Measurements from ENCODE around the gene NPDC1. TPM values are rescaled to one million over a fixed set of nuclear protein-coding genes. Genes with fewer than 3 reads are reported as not detected.

The NPDC1 gene
- polyA plus RNA-seq, 2 of the 4 experiments (the other 2 are of a cell fraction): 12.7 to 40.6 TPM

GRCh38 chr9:137087409-137087925 is 41.5 kb upstream of the NPDC1 start:
- H3K4me2 ChIP-seq: peak overlapping the region; percentile 99
- DNase-seq (ENCODE audit: low read depth in 1 of 2, low spot score in 1 of 2) (no peak), ATAC-seq (no peak), FAIRE-seq (no peak)
- TF ChIP-seq CTCF (IDR thresholded peaks at IDR 0.05): no peak
- TF ChIP-seq NFE2L2 (conservative IDR thresholded peaks at IDR 0.05; ENCODE audit: low read length): no peak
- TF ChIP-seq ZC3H11A (IDR thresholded peaks at IDR 0.05): no peak
- TF ChIP-seq REST (IDR thresholded peaks at IDR 0.05): no peak
- TF ChIP-seq TFCP2L1 (CRISPR knock-in tag; IDR thresholded peaks at IDR 0.05): no peak
- no peak for TF ChIP-seq HOXB5 (CRISPR knock-in tag; IDR thresholded peaks at IDR 0.05)
- TF ChIP-seq HOXB13 (CRISPR knock-in tag; IDR thresholded peaks at IDR 0.05; ENCODE audit: low read depth): no peak
- no peak for TF ChIP-seq NPAS2 (CRISPR knock-in tag; IDR thresholded peaks at IDR 0.05; ENCODE audit: borderline replicate concordance)
- WGBS (ENCODE audit: missing lambda C conversion rate): 58% methylated on average over 13 of the region's 22 CpGs
- ChIA-PET CTCF (interaction anchor here (1.0 to 24.0 kb wide), 16 partner anchors 9 to 150 kb away, joined by 3 to 321 read pairs (median 7); partner anchors contain the start of genes NPDC1, RNF224, SAPCD2 and UAP1L1), POLR2A (interaction anchor here (0.6 to 2.5 kb wide), 13 partner anchors 10 to 153 kb away, joined by 3 to 19 read pairs (median 4); partner anchors contain the start of genes DPP7, SAPCD2, TPRN and TUBB4B)
- no peaks in the 10 kb centered on the region for H3K9me3 ChIP-seq
- peak overlapping the region; percentile 89 to 92 for H3K27ac ChIP-seq
- peak overlapping the region; percentile 82 for H3K4me3 ChIP-seq
- peaks cover 41% of the 10 kb centered on the region for H3K4me1 ChIP-seq

- CTCF ChIA-PET: interaction anchor here (0.8 to 24.0 kb wide), 18 partner anchors 10 to 298 kb away, joined by 3 to 321 read pairs (median 6); partner anchors contain the start of genes FUT7, NPDC1, RNF224 and SAPCD2
- H3K27ac ChIP-seq: peak within 1 kb of the TSS; percentile 95 to 100
- peak; percentile 77 for FAIRE-seq
- POLR2A ChIA-PET: interaction anchor here (0.6 to 2.5 kb wide), 20 partner anchors 9 to 156 kb away, joined by 3 to 19 read pairs (median 4); partner anchors contain the start of genes DPP7, NPDC1, PAXX and SAPCD2
- TF ChIP-seq PHF8 (IDR thresholded peaks at IDR 0.05; ENCODE audit: borderline replicate concordance, low read depth) (peak; percentile 44; the same call in 1 of the 2 replicates), BCL3 (IDR thresholded peaks at IDR 0.05) (0 out of 3 replicates have a peak, but pooled peaks have one; percentile 36), CEBPB (IDR thresholded peaks at IDR 0.05) (no peak), POLR2A (IDR thresholded peaks at IDR 0.05; ENCODE audit: low read length) (peak; percentile 89), MYC (IDR thresholded peaks at IDR 0.05; ENCODE audit: borderline replicate concordance, low read length) (peak; percentile 98), MAX (IDR thresholded peaks at IDR 0.05) (peak; percentile 96), USF2 (IDR thresholded peaks at IDR 0.05) (peak; percentile 91), JUN (IDR thresholded peaks at IDR 0.05) (peak; percentile 73 to 89; a peak in 3 of 5 replicates), E2F6 (IDR thresholded peaks at IDR 0.05; ENCODE audit: borderline replicate concordance, low read depth) (peak; percentile 67), HOXB5 (CRISPR knock-in tag; IDR thresholded peaks at IDR 0.05) (no peak)
- peak; percentile 79 to 89 for ATAC-seq
- 2% methylated on average over 7 of the region's 101 CpGs for WGBS (ENCODE audit: missing lambda C conversion rate)
- peak within 1 kb of the TSS; percentile 99 for H3K4me2 ChIP-seq
- H3K4me1 ChIP-seq: peaks cover 41% of the 10 kb centered on the region
- H3K4me3 ChIP-seq: peak within 1 kb of the TSS; percentile 88
- peak; percentile 94 to 100 for DNase-seq (ENCODE audit: low read depth in 1 of 2, low spot score in 1 of 2)
- no peaks in the 10 kb centered on the region for H3K9me3 ChIP-seq
These were observed 40.8 kb upstream of the NPDC1 start, which contains the start of gene MAN1B1 for GRCh38 chr9:137086531-137087408. MAN1B1 (plus strand) TSS chr9:137086985; CDS start chr9:137087000, 15 bp downstream.
